GM23338 (cell line): ENCODE measurements around the gene NOP9. TPM values are rescaled to one million over a fixed set of nuclear protein-coding genes. Genes with fewer than 3 reads are reported as not detected.

Experiments
- ATAC-seq: fragments of 200-7000 bp; cut with Tn5 transposase; 3 replicates; pipeline ENCODE4 v1.9.1; 2020
- DNase-seq: peaks from one replicate; pipeline ENCODE4 v3.0.0-alpha.2; 2015; ENCODE audit warnings: low spot score
- H2AFZ ChIP-seq: fragments of 200-600 bp; sonication (generic); 2 replicates; pipeline ENCODE4 v1.8.0; 2016; ENCODE audit warnings: antibody characterized with exemption, mild to moderate bottlenecking, moderate library complexity
- H3F3A ChIP-seq: fragments of 200-600 bp; sonication (generic); replicated peaks from 2 replicates; pipeline ENCODE4 v1.8.0; 2017; ENCODE audit warnings: antibody characterized with exemption, mixed run types, low read depth
- H3K27ac ChIP-seq: fragments of 200-600 bp; sonication (generic); 2 replicates; pipeline ENCODE4 v1.6.1; 2016; ENCODE audit warnings: low read depth
- H3K27me3 ChIP-seq: fragments of 200-600 bp; sonication (generic); 2 replicates; pipeline ENCODE4 v1.8.0; 2016; ENCODE audit warnings: mild to moderate bottlenecking, mixed run types, moderate library complexity; ENCODE audit not compliant: insufficient read depth
- H3K36me3 ChIP-seq: fragments of 200-600 bp; sonication (generic); 2 replicates; pipeline ENCODE4 v1.8.0; 2016; ENCODE audit warnings: mild to moderate bottlenecking; ENCODE audit not compliant: insufficient read depth
- H3K4me1 ChIP-seq: fragments of 200-600 bp; sonication (generic); 2 replicates; pipeline ENCODE4 v1.8.0; 2016; ENCODE audit warnings: mild to moderate bottlenecking, moderate library complexity; ENCODE audit not compliant: insufficient read depth
- H3K4me2 ChIP-seq: fragments of 200-600 bp; sonication (generic); 2 replicates; pipeline ENCODE4 v1.7.1; 2017; ENCODE audit warnings: mixed run types
- H3K4me3 ChIP-seq: fragments of 200-600 bp; sonication (generic); 2 replicates; pipeline ENCODE4 v1.6.1; 2016; ENCODE audit warnings: mixed run types
- H3K79me2 ChIP-seq: fragments of 200-600 bp; sonication (generic); replicated peaks from 2 replicates; pipeline ENCODE4 v1.8.0; 2017; ENCODE audit warnings: mild to moderate bottlenecking; ENCODE audit not compliant: insufficient read depth
- H3K9me2 ChIP-seq: fragments of 200-600 bp; sonication (generic); 2 replicates; pipeline ENCODE4 v1.8.0; 2017; ENCODE audit not compliant: insufficient read depth
- H4K20me1 ChIP-seq: fragments of 200-600 bp; sonication (generic); replicated peaks from 2 replicates; pipeline ENCODE4 v1.8.0; 2017; ENCODE audit warnings: mild to moderate bottlenecking; ENCODE audit not compliant: insufficient read depth
- H3K27ac Mint-ChIP-seq: 2 replicates; pipeline ENCODE4 v1.8.0; 2020; ENCODE audit warnings: inconsistent platforms, mild to moderate bottlenecking, moderate library complexity, mixed read lengths
- H3K27me3 Mint-ChIP-seq: 3 replicates; pipeline ENCODE4 v1.8.0; 2022; ENCODE audit warnings: low read depth, mild to moderate bottlenecking, moderate library complexity, mixed read lengths, inconsistent platforms; ENCODE audit not compliant: insufficient read depth, poor library complexity
- H3K36me3 Mint-ChIP-seq: 3 replicates; pipeline ENCODE4 v1.8.0; 2021; ENCODE audit warnings: low read depth, mild to moderate bottlenecking, inconsistent platforms, moderate library complexity, mixed read lengths
- H3K4me1 Mint-ChIP-seq: 3 replicates; pipeline ENCODE4 v1.8.0; 2020; ENCODE audit warnings: mild to moderate bottlenecking, inconsistent platforms, mixed read lengths
- H3K4me3 Mint-ChIP-seq: 3 replicates; pipeline ENCODE4 v1.8.0; 2021; ENCODE audit warnings: moderate library complexity, mild to moderate bottlenecking, inconsistent platforms, mixed read lengths
- H3K9me3 Mint-ChIP-seq: 3 replicates; pipeline ENCODE4 v1.8.0; 2020; ENCODE audit warnings: moderate library complexity, mild to moderate bottlenecking, inconsistent platforms, mixed read lengths
- CREB1 ChIP-seq: fragments of 250-450 bp; sonication (Bioruptor Pico); IDR thresholded peaks from 2 replicates; pipeline ENCODE4 v1.5.0; 2020; ENCODE audit warnings: low read depth, mild to moderate bottlenecking, moderate library complexity
- EZH2 ChIP-seq: fragments of 200-600 bp; sonication (generic); IDR thresholded peaks from one replicate; pipeline ENCODE4 v1.8.0; 2017; ENCODE audit warnings: antibody characterized with exemption, mild to moderate bottlenecking, low read depth; ENCODE audit not compliant: unreplicated experiment
- EZH2phosphoT487 ChIP-seq: fragments of 200-600 bp; sonication (generic); IDR thresholded peaks from one replicate; pipeline ENCODE4 v1.8.1; 2018; ENCODE audit warnings: antibody characterized with exemption; ENCODE audit not compliant: unreplicated experiment
- JUNB ChIP-seq: IDR thresholded peaks from one replicate; pipeline ENCODE4 v1.6.1; 2016; ENCODE audit warnings: antibody characterized with exemption; ENCODE audit not compliant: unreplicated experiment
- NANOG ChIP-seq: IDR thresholded peaks from 2 replicates; pipeline ENCODE4 v1.6.1; 2016; ENCODE audit warnings: antibody characterized with exemption, borderline replicate concordance
- POLR2AphosphoS5 ChIP-seq: IDR thresholded peaks from 2 replicates; pipeline ENCODE4 v1.6.1; 2016; ENCODE audit warnings: antibody characterized with exemption, low read depth
- STAT1 ChIP-seq: IDR thresholded peaks from one replicate; pipeline ENCODE4 v1.6.1; 2016; ENCODE audit warnings: antibody characterized with exemption; ENCODE audit not compliant: unreplicated experiment
- ZNF331 ChIP-seq: fragments of 250-450 bp; sonication (Bioruptor Pico); IDR thresholded peaks from 2 replicates; pipeline ENCODE4 v1.5.0; 2020; ENCODE audit warnings: low read depth, mild to moderate bottlenecking, moderate library complexity
- polyA plus RNA-seq: library from polyadenylated mRNA; unstranded; fragments of >200 nt; fragmentation: Nextera tagmentation; extraction: Ambion mirVana; gene quantifications from 2 replicates; pipeline ENCODE4 v1.2.1, GENCODE V29; 2016
- total RNA-seq: library from RNA; depleted of rRNA; stranded (reverse); fragments of >200 nt; shearing (Covaris generic); gene quantifications from 2 replicates; pipeline ENCODE4 v1.2.3, GENCODE V29; 2014
- TF ChIP-seq, protein P1 (sequence below): IDR thresholded peaks from 2 replicates; pipeline ENCODE4 v1.6.1; 2016; ENCODE audit warnings: antibody characterized with exemption
- TF ChIP-seq, protein P2 (sequence below): IDR thresholded peaks from one replicate; pipeline ENCODE4 v1.6.1; 2018; ENCODE audit warnings: antibody characterized with exemption; ENCODE audit not compliant: unreplicated experiment
- TF ChIP-seq, protein P3 (sequence below): fragments of 250-450 bp; sonication (Bioruptor Pico); IDR thresholded peaks from 2 replicates; pipeline ENCODE4 v1.5.0; 2020; ENCODE audit warnings: mild to moderate bottlenecking, moderate library complexity
- TF ChIP-seq, protein P4 (sequence below), 2 experiments: fragments of 200-600 bp in 1 of 2; sonication (generic) in 1 of 2; conservative IDR thresholded peaks; 2 replicates each; pipeline versions ENCODE4 v1.5.1 to v1.6.1; 2016 to 2017; ENCODE audit warnings: antibody characterized with exemption in 2 of 2, low read depth in 2 of 2, mild to moderate bottlenecking in 2 of 2, moderate library complexity in 1 of 2

The NOP9 gene
- total and polyA plus RNA-seq, 2 experiments from 2014 or later = 7.9 to 32.8 TPM

DNA sequence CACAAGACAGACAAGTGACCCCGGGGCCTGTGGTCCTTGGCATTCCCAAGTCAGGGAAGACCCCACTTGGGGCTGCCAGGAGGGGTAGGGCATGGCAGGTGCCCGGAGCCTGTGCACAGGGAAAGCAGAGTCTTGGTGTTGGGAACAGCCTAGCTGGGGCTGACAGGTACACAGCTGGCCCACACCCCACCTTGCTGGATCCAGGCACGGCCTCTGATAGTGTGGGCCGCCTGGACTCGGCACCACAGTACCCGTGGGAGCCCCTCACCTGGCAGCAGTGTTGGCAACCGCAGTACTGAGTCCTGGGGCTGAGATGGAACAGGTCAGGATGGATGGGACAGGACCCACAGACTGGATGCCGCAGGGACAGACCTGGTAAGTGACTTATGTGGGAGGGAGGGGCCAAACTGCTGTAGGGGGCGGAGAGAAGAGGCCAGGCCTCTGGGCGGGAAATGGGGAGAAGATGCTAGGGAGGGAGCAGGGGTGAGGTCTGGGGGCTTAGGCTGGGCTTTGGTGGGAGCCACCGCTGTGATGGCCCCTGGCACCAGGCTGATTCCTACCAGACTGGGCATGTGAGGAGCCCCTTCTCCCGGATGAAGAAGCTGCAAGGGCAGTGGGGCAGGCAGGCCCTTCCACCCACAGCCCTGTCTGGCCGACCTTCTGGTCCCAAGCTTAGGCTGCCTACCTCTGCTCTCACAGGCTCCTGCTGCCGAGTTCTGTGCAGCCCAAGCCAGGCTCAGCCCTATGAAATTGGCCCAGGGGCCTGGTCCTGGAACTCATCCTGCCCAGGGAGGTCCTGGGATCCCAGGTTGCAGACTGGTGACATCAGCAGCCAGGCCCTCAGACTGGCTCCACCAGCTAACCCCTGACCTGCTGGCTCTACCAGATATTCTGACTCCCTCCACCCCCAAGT lies 36.6 kb upstream of the NOP9 start, which contains the start of gene TGM1:
Gene TGM1 (minus strand): TSS at position 357 of the 913 bp plus-strand sequence. CDS start 825 bp downstream, outside the sequence.
- H3K27ac ChIP-seq = no peak within 1 kb of the TSS
- no peaks in the 10 kb centered on the region for H3K9me3 Mint-ChIP-seq
- no peaks in the 10 kb centered on the region for H3K27me3 ChIP-seq
- H2AFZ ChIP-seq = no peak within 1 kb of the TSS
- no peaks in the 10 kb centered on the region for H3K4me1 ChIP-seq
- peaks cover 13% of the 10 kb centered on the region for H3K27me3 Mint-ChIP-seq
- TF ChIP-seq POLR2AphosphoS5 (no peak), JUNB (no peak), CREB1 (CRISPR knock-in tag) (no peak), EZH2 (no peak), ZNF331 (CRISPR knock-in tag) (no peak), STAT1 (no peak), NANOG (no peak), EZH2phosphoT487 (no peak)
- TF ChIP-seq, protein P1, sequence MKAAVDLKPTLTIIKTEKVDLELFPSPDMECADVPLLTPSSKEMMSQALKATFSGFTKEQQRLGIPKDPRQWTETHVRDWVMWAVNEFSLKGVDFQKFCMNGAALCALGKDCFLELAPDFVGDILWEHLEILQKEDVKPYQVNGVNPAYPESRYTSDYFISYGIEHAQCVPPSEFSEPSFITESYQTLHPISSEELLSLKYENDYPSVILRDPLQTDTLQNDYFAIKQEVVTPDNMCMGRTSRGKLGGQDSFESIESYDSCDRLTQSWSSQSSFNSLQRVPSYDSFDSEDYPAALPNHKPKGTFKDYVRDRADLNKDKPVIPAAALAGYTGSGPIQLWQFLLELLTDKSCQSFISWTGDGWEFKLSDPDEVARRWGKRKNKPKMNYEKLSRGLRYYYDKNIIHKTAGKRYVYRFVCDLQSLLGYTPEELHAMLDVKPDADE = no peak
- TF ChIP-seq, protein P2, sequence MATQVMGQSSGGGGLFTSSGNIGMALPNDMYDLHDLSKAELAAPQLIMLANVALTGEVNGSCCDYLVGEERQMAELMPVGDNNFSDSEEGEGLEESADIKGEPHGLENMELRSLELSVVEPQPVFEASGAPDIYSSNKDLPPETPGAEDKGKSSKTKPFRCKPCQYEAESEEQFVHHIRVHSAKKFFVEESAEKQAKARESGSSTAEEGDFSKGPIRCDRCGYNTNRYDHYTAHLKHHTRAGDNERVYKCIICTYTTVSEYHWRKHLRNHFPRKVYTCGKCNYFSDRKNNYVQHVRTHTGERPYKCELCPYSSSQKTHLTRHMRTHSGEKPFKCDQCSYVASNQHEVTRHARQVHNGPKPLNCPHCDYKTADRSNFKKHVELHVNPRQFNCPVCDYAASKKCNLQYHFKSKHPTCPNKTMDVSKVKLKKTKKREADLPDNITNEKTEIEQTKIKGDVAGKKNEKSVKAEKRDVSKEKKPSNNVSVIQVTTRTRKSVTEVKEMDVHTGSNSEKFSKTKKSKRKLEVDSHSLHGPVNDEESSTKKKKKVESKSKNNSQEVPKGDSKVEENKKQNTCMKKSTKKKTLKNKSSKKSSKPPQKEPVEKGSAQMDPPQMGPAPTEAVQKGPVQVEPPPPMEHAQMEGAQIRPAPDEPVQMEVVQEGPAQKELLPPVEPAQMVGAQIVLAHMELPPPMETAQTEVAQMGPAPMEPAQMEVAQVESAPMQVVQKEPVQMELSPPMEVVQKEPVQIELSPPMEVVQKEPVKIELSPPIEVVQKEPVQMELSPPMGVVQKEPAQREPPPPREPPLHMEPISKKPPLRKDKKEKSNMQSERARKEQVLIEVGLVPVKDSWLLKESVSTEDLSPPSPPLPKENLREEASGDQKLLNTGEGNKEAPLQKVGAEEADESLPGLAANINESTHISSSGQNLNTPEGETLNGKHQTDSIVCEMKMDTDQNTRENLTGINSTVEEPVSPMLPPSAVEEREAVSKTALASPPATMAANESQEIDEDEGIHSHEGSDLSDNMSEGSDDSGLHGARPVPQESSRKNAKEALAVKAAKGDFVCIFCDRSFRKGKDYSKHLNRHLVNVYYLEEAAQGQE = no peak
- TF ChIP-seq, protein P3, sequence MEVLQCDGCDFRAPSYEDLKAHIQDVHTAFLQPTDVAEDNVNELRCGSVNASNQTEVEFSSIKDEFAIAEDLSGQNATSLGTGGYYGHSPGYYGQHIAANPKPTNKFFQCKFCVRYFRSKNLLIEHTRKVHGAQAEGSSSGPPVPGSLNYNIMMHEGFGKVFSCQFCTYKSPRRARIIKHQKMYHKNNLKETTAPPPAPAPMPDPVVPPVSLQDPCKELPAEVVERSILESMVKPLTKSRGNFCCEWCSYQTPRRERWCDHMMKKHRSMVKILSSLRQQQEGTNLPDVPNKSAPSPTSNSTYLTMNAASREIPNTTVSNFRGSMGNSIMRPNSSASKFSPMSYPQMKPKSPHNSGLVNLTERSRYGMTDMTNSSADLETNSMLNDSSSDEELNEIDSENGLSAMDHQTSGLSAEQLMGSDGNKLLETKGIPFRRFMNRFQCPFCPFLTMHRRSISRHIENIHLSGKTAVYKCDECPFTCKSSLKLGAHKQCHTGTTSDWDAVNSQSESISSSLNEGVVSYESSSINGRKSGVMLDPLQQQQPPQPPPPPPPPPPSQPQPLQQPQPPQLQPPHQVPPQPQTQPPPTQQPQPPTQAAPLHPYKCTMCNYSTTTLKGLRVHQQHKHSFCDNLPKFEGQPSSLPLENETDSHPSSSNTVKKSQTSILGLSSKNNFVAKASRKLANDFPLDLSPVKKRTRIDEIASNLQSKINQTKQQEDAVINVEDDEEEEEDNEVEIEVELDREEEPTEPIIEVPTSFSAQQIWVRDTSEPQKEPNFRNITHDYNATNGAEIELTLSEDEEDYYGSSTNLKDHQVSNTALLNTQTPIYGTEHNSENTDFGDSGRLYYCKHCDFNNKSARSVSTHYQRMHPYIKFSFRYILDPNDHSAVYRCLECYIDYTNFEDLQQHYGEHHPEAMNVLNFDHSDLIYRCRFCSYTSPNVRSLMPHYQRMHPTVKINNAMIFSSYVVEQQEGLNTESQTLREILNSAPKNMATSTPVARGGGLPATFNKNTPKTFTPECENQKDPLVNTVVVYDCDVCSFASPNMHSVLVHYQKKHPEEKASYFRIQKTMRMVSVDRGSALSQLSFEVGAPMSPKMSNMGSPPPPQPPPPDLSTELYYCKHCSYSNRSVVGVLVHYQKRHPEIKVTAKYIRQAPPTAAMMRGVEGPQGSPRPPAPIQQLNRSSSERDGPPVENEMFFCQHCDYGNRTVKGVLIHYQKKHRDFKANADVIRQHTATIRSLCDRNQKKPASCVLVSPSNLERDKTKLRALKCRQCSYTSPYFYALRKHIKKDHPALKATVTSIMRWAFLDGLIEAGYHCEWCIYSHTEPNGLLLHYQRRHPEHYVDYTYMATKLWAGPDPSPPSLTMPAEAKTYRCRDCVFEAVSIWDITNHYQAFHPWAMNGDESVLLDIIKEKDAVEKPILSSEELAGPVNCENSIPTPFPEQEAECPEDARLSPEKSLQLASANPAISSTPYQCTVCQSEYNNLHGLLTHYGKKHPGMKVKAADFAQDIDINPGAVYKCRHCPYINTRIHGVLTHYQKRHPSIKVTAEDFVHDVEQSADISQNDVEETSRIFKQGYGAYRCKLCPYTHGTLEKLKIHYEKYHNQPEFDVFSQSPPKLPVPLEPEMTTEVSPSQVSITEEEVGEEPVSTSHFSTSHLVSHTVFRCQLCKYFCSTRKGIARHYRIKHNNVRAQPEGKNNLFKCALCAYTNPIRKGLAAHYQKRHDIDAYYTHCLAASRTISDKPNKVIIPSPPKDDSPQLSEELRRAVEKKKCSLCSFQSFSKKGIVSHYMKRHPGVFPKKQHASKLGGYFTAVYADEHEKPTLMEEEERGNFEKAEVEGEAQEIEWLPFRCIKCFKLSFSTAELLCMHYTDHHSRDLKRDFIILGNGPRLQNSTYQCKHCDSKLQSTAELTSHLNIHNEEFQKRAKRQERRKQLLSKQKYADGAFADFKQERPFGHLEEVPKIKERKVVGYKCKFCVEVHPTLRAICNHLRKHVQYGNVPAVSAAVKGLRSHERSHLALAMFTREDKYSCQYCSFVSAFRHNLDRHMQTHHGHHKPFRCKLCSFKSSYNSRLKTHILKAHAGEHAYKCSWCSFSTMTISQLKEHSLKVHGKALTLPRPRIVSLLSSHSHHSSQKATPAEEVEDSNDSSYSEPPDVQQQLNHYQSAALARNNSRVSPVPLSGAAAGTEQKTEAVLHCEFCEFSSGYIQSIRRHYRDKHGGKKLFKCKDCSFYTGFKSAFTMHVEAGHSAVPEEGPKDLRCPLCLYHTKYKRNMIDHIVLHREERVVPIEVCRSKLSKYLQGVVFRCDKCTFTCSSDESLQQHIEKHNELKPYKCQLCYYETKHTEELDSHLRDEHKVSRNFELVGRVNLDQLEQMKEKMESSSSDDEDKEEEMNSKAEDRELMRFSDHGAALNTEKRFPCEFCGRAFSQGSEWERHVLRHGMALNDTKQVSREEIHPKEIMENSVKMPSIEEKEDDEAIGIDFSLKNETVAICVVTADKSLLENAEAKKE (CRISPR knock-in tag) = no peak
- TF ChIP-seq, protein P4, sequence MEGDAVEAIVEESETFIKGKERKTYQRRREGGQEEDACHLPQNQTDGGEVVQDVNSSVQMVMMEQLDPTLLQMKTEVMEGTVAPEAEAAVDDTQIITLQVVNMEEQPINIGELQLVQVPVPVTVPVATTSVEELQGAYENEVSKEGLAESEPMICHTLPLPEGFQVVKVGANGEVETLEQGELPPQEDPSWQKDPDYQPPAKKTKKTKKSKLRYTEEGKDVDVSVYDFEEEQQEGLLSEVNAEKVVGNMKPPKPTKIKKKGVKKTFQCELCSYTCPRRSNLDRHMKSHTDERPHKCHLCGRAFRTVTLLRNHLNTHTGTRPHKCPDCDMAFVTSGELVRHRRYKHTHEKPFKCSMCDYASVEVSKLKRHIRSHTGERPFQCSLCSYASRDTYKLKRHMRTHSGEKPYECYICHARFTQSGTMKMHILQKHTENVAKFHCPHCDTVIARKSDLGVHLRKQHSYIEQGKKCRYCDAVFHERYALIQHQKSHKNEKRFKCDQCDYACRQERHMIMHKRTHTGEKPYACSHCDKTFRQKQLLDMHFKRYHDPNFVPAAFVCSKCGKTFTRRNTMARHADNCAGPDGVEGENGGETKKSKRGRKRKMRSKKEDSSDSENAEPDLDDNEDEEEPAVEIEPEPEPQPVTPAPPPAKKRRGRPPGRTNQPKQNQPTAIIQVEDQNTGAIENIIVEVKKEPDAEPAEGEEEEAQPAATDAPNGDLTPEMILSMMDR (conservative IDR thresholded peaks at IDR 0.05; ENCODE audit: low read depth in 2 of 2) = no peak
- no peak within 1 kb of the TSS for H3K4me3 Mint-ChIP-seq
- H3K4me3 ChIP-seq = no peak within 1 kb of the TSS
- H3K9me2 ChIP-seq = no peaks in the 10 kb centered on the region
- peaks cover 7% of the 10 kb centered on the region for H3K4me1 Mint-ChIP-seq
- H3K79me2 ChIP-seq = no peaks in the 10 kb centered on the region
- no peaks in the 10 kb centered on the region for H3F3A ChIP-seq
- H3K36me3 ChIP-seq = no peaks in the 10 kb centered on the region
- DNase-seq (peak; percentile 56), ATAC-seq (peak; percentile 72)
- no peak within 1 kb of the TSS for H3K4me2 ChIP-seq
- no peaks in the 10 kb centered on the region for H4K20me1 ChIP-seq
- no peak within 1 kb of the TSS for H3K27ac Mint-ChIP-seq
- peaks cover 6% of the 10 kb centered on the region; the same call in 2 of the 3 replicates for H3K36me3 Mint-ChIP-seq
